ENCODE data around the gene CYP27B1. TPM values are rescaled to one million over a fixed set of nuclear protein-coding genes. Genes with fewer than 3 reads are reported as not detected.
"Not testable (repeated sequence)": the region's sequence is repeated elsewhere in the genome, so short reads cannot be mapped to it uniquely, and the experiment has no call there.

CYP27B1 gene
- total RNA-seq, 1 donor from 2014 or later: 1.6 TPM

DNA sequence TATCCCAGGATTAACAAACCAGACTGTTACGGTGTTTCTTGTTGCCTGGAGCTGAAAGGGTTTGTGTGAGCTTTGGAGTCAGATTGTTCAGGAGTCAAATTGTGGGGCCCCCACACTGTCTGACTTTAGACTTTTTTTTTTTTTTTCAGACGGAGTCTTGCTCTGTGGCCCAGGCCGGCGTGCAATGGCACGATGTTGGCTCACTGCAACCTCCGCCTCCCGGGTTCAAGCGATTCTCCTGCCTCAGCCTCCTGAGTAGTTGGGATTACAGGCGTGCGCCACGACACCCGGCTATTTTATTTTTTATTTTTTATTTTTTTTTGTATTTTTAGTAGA is 16.6 kb upstream of the CYP27B1 start:
- no peak for DNase-seq (ENCODE audit: low spot score)

GRCh38 chr12:57782608-57783465 is 16.0 kb upstream of the CYP27B1 start, which contains the start of gene TSFM:
Gene TSFM, plus strand, starts transcription at chr12:57782787. Its CDS starts 15 bp downstream, at chr12:57782802.
- DNase-seq (ENCODE audit: low spot score): peak; percentile 96

GRCh38 chr12:57782243-57782607 is 15.3 kb upstream of the CYP27B1 start:
- no peak for DNase-seq (ENCODE audit: low spot score)

DNA sequence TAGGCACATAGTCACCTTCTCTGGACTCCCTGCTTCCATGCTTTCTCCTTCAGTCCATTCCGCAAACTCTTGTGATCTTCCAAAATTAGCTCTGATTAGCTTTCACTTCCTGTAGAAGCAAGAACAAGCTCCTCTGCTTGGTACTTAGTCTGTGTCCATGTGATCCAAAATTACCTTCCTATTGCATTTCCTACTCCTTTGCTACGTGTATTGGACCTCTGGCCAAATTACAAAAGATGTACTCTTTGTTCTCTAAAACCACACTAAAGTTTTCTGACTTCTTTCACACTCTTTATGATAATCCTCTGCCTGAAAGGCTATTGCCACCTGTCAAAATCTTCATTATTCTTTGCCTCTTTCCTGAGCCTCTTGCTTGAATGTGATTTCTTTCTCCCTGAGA is 14.9 kb upstream of the CYP27B1 start:
- DNase-seq (ENCODE audit: low spot score): no peak

DNA sequence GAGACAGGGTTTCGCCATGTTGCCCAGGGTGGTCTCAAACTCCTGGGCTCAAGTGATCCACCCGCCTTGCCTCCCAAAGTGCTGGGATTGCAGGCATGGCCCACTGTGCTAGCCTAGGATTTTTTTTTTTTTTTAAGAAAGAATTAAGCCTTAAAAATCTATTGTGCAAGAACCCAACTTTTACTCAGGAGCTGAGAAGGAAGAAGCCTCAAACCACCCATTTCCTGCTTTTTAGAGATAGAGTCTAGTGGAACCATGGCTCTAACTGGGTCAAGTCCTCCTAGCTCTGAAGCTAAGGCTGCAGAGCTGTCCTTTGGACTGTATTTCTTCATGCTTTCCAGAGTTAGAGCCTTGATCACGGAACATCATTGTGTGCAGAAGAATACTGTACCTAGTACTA is 14.4 kb upstream of the CYP27B1 start:
- no peak for DNase-seq (ENCODE audit: low spot score)

GRCh38 chr12:57780284-57780897 is 13.5 kb upstream of the CYP27B1 start:
- no peak for DNase-seq (ENCODE audit: low spot score)

GRCh38 chr12:57779736-57780135 is 12.9 kb upstream of the CYP27B1 start:
- DNase-seq (ENCODE audit: low spot score): no peak

DNA sequence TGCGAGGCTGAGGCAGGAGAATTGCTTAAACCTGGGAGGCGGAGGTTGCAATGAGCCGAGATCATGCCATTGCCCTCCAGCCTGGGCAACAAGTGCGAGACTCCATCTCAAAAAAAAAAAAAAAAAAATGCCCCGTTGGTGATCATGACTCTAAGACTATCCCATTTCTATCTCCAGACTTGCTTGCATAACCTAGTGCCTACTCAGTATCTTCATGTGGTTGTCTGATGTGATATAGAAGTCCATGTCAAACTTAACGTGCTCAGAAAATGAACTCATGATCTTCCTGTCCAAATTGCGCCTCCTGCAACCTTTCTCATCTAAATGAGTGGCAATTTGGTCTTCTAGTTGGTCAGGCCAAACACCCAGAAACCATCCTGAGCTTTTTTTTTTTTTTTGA is 11.0 kb upstream of the CYP27B1 start:
- no peak for DNase-seq (ENCODE audit: low spot score)

- no peak for DNase-seq (ENCODE audit: low spot score)
Measured at GRCh38 chr12:57777367-57777766, 10.5 kb upstream of the CYP27B1 start.

DNA sequence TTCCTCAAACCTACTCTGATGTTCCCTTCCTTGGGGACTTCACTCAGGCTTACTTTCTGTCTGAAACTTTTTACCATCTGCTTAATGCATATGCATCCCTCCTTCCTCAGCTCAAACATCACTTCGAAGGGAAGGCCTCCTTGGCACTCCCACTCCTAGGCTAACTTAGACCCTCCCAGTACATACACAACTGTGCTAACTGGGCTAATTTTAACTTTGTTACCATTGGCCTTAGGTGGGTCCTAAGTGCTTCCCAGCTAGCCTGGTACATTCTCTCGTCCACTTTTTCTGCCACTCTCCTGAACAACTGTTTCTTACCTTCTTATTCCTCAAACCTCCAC is 9.3 kb upstream of the CYP27B1 start:
- DNase-seq (ENCODE audit: low spot score): no peak

- no peak for DNase-seq (ENCODE audit: low spot score)
Measured at GRCh38 chr12:57775563-57776246, 8.8 kb upstream of the CYP27B1 start.

GRCh38 chr12:57775044-57775443 is 8.2 kb upstream of the CYP27B1 start:
- no peak for DNase-seq (ENCODE audit: low spot score)

- not testable (repeated sequence) for DNase-seq (ENCODE audit: low spot score)
Measured at GRCh38 chr12:57774634-57775033, 7.8 kb upstream of the CYP27B1 start.

GRCh38 chr12:57772429-57773322 is 5.8 kb upstream of the CYP27B1 start, which contains the start of gene EEF1AKMT3:
Gene EEF1AKMT3, plus strand, starts transcription at chr12:57772614. Its CDS starts 111 bp downstream, at chr12:57772725.
- DNase-seq (ENCODE audit: low spot score): peak; percentile 80

DNA sequence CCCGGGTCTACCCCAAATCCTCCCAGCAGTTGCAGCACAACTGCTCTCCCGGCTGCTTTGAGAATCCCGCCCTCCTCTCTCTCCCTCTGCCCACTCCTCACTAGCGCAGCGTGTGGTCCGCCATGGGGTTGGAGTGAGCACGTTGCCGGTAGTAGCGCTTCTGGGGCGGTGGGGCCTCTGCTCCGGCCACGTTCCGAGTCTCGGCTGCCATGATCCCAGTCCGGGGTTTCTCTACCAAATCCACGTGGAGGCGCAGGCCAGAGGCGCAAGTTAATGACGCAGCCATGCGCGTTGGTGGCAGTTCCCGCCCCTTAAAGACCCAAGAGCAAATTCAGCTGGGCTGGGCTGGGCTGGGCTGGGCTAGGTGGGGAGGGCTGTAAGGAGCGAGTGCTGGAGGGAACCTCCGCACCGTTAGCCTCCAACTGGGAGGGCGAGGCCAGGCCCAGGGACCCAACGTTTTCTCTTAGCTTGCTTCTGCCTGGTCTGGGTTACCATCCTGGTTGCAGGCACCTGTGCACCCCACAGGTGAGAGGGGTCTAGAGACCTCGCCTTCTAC is 5.1 kb upstream of the CYP27B1 start, which contains the start of gene METTL1:
METTL1 (minus strand) TSS at position 233 of the 556 bp plus-strand sequence; CDS start at position 211, 22 bp downstream.
- DNase-seq (ENCODE audit: low spot score): peak; percentile 96

- DNase-seq (ENCODE audit: low spot score): peak; percentile 93
Measured at GRCh38 chr12:57771236-57771872, 4.5 kb upstream of the CYP27B1 start.

DNA sequence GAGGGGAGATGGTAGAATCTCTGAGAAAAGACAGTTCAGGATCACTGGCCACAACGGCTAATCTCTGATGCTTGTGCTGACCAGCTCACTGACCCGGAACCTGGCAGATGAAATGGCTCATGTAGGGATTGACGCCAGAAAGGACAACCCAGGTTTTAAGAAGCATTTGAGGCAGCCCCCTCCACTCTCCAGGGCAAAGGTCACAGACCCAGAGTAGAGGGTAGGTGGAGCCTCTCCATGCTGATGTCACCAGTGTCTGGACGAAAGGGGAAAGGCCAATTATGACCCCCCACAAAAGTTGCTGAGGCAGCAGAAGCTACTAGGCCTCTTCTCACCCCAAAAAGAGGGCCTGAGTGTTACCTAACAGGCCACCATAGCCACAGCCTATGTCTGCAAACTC is 3.9 kb upstream of the CYP27B1 start:
- DNase-seq (ENCODE audit: low spot score): no peak

GRCh38 chr12:57769594-57769993 is 2.7 kb upstream of the CYP27B1 start:
- DNase-seq (ENCODE audit: low spot score): no peak

DNA sequence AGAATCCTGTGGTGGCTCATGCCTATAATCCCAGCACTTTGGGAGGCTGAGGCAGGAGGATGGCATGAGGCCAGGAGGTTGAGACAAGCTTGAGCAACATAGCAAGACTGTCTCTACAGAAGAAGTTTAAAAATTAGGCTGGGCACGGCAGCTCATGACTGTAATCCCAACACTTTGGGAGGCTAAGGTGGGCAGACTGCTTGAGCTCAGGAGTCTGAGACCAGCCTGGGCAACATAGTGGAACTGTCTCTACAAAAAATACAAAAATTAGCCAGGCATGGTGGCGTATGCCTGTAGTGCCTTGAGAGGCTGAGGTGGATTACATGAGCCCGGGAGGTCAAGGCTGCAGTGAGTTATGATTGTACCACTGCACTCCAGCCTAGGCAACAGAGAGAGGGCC is 998 bp upstream of the CYP27B1 start:
- no peak for DNase-seq (ENCODE audit: low spot score)

DNA sequence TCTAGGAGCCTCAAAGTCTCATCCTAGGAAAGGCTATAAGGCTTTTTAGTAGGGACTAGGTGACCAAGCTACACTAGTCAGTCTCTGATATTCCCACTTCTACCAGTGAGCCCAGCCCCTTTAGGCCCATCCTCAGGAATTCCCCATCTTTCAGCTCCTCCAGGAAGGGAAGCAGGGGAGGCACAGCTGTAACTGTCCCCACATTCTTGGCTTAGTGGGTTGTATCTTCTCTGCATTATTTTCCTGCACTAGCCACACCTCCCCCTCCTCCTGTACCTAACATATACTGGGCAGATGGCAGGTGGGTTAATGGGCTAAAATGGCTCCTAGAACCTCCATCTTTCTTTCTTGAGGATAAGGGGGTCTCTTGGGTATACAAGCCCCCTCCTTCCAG is 424 bp upstream of the CYP27B1 start:
- DNase-seq (ENCODE audit: low spot score): no peak
